ENCODE data around the gene CLDND1. TPM values are rescaled to one million over a fixed set of nuclear protein-coding genes. Genes with fewer than 3 reads are reported as not detected.

The CLDND1 gene
- total and polyA plus RNA-seq, 2 experiments from 2014 or later: 59.8 to 92.7 TPM

DNA sequence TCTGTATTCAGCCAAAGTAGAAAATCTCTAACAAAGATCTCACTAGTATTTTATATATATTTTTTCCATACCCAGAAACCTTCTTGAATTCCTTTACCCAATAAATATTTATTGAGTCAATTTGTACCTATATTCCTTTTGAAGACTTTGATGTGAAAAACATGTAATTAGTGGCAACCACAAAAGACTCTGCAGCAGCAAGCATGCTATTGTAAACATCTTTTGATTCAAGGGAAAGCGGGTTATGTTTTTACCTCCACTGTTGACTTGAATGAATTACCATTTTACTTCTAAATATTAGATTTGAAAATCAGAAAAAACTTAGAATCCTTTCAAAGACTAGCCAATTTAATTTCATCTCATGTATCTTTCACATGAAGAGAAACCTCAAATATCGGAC lies 11.5 kb upstream of the CLDND1 start (continued):
- TF ChIP-seq, protein P1, sequence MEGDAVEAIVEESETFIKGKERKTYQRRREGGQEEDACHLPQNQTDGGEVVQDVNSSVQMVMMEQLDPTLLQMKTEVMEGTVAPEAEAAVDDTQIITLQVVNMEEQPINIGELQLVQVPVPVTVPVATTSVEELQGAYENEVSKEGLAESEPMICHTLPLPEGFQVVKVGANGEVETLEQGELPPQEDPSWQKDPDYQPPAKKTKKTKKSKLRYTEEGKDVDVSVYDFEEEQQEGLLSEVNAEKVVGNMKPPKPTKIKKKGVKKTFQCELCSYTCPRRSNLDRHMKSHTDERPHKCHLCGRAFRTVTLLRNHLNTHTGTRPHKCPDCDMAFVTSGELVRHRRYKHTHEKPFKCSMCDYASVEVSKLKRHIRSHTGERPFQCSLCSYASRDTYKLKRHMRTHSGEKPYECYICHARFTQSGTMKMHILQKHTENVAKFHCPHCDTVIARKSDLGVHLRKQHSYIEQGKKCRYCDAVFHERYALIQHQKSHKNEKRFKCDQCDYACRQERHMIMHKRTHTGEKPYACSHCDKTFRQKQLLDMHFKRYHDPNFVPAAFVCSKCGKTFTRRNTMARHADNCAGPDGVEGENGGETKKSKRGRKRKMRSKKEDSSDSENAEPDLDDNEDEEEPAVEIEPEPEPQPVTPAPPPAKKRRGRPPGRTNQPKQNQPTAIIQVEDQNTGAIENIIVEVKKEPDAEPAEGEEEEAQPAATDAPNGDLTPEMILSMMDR (conservative IDR thresholded peaks at IDR 0.05; ENCODE audit: low read depth in 2 of 2): no peak

DNA sequence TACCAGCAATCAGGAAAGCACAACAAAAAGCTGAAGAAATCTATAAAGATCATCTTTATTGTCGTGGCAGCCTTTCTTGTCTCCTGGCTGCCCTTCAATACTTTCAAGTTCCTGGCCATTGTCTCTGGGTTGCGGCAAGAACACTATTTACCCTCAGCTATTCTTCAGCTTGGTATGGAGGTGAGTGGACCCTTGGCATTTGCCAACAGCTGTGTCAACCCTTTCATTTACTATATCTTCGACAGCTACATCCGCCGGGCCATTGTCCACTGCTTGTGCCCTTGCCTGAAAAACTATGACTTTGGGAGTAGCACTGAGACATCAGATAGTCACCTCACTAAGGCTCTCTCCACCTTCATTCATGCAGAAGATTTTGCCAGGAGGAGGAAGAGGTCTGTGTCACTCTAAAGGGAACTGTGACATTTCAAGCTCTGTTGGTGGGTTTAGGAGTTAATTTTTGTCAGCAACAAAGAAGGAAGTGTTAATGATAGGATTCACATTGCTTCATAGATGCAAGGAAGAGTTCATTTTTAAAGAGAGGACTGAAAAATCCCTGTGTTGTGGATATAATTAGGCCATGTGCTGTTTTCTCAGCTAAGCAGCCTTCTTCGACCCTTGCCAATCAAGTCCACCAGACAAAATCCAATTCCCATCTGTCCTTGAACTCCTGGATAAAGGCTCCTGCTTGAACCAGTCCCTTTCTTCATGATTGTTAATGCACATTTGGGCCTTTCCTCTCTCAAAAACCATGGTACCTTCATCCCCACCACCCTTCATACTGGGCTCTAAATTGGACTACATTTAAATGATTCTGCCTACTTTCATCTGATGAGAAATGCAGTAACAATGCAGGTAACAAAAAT lies 10.2 kb upstream of the CLDND1 start:
- peak overlapping the region; percentile 52; the same call in 1 of the 2 replicates for H2AFZ ChIP-seq
- H4K20me1 ChIP-seq (replicated peaks; ENCODE audit: insufficient read depth): no peaks in the 10 kb centered on the region
- H3K4me2 ChIP-seq: no peak overlapping the region
- no peaks in the 10 kb centered on the region for H3K36me3 Mint-ChIP-seq (ENCODE audit: low read depth)
- H3K27ac Mint-ChIP-seq: no peak overlapping the region
- no peak overlapping the region for H3K27ac ChIP-seq (ENCODE audit: low read depth)
- H3K4me1 Mint-ChIP-seq: peaks cover 3% of the 10 kb centered on the region; the same call in 2 of the 3 replicates
- H3K4me3 Mint-ChIP-seq: no peak overlapping the region
- no peaks in the 10 kb centered on the region for H3K27me3 ChIP-seq (ENCODE audit: insufficient read depth)
- no peaks in the 10 kb centered on the region for H3K9me2 ChIP-seq (ENCODE audit: insufficient read depth)
- H3K79me2 ChIP-seq (replicated peaks; ENCODE audit: insufficient read depth): no peaks in the 10 kb centered on the region
- DNase-seq (ENCODE audit: low spot score) (no peak), ATAC-seq (no peak)
- H3F3A ChIP-seq (replicated peaks; ENCODE audit: low read depth): no peaks in the 10 kb centered on the region
- H3K9me3 Mint-ChIP-seq: no peaks in the 10 kb centered on the region
- H3K27me3 Mint-ChIP-seq (ENCODE audit: insufficient read depth, low read depth, poor library complexity): peaks cover 2% of the 10 kb centered on the region
- no peak overlapping the region for H3K4me3 ChIP-seq
- no peaks in the 10 kb centered on the region for H3K4me1 ChIP-seq (ENCODE audit: insufficient read depth)
- H3K36me3 ChIP-seq (ENCODE audit: insufficient read depth): no peaks in the 10 kb centered on the region
- TF ChIP-seq, protein P2, sequence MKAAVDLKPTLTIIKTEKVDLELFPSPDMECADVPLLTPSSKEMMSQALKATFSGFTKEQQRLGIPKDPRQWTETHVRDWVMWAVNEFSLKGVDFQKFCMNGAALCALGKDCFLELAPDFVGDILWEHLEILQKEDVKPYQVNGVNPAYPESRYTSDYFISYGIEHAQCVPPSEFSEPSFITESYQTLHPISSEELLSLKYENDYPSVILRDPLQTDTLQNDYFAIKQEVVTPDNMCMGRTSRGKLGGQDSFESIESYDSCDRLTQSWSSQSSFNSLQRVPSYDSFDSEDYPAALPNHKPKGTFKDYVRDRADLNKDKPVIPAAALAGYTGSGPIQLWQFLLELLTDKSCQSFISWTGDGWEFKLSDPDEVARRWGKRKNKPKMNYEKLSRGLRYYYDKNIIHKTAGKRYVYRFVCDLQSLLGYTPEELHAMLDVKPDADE (IDR thresholded peaks at IDR 0.05): no peak
- TF ChIP-seq NANOG (IDR thresholded peaks at IDR 0.05; ENCODE audit: borderline replicate concordance) (no peak), POLR2AphosphoS5 (IDR thresholded peaks at IDR 0.05; ENCODE audit: low read depth) (no peak), JUNB (IDR thresholded peaks at IDR 0.05; ENCODE audit: unreplicated experiment) (no peak), EZH2 (IDR thresholded peaks at IDR 0.05; ENCODE audit: low read depth, unreplicated experiment) (no peak), STAT1 (IDR thresholded peaks at IDR 0.05; ENCODE audit: unreplicated experiment) (no peak), EZH2phosphoT487 (IDR thresholded peaks at IDR 0.05; ENCODE audit: unreplicated experiment) (no peak), ZNF331 (CRISPR knock-in tag; IDR thresholded peaks at IDR 0.05; ENCODE audit: low read depth) (no peak), ZNF114 (CRISPR knock-in tag; IDR thresholded peaks at IDR 0.05) (no peak)
- TF ChIP-seq, protein P3, sequence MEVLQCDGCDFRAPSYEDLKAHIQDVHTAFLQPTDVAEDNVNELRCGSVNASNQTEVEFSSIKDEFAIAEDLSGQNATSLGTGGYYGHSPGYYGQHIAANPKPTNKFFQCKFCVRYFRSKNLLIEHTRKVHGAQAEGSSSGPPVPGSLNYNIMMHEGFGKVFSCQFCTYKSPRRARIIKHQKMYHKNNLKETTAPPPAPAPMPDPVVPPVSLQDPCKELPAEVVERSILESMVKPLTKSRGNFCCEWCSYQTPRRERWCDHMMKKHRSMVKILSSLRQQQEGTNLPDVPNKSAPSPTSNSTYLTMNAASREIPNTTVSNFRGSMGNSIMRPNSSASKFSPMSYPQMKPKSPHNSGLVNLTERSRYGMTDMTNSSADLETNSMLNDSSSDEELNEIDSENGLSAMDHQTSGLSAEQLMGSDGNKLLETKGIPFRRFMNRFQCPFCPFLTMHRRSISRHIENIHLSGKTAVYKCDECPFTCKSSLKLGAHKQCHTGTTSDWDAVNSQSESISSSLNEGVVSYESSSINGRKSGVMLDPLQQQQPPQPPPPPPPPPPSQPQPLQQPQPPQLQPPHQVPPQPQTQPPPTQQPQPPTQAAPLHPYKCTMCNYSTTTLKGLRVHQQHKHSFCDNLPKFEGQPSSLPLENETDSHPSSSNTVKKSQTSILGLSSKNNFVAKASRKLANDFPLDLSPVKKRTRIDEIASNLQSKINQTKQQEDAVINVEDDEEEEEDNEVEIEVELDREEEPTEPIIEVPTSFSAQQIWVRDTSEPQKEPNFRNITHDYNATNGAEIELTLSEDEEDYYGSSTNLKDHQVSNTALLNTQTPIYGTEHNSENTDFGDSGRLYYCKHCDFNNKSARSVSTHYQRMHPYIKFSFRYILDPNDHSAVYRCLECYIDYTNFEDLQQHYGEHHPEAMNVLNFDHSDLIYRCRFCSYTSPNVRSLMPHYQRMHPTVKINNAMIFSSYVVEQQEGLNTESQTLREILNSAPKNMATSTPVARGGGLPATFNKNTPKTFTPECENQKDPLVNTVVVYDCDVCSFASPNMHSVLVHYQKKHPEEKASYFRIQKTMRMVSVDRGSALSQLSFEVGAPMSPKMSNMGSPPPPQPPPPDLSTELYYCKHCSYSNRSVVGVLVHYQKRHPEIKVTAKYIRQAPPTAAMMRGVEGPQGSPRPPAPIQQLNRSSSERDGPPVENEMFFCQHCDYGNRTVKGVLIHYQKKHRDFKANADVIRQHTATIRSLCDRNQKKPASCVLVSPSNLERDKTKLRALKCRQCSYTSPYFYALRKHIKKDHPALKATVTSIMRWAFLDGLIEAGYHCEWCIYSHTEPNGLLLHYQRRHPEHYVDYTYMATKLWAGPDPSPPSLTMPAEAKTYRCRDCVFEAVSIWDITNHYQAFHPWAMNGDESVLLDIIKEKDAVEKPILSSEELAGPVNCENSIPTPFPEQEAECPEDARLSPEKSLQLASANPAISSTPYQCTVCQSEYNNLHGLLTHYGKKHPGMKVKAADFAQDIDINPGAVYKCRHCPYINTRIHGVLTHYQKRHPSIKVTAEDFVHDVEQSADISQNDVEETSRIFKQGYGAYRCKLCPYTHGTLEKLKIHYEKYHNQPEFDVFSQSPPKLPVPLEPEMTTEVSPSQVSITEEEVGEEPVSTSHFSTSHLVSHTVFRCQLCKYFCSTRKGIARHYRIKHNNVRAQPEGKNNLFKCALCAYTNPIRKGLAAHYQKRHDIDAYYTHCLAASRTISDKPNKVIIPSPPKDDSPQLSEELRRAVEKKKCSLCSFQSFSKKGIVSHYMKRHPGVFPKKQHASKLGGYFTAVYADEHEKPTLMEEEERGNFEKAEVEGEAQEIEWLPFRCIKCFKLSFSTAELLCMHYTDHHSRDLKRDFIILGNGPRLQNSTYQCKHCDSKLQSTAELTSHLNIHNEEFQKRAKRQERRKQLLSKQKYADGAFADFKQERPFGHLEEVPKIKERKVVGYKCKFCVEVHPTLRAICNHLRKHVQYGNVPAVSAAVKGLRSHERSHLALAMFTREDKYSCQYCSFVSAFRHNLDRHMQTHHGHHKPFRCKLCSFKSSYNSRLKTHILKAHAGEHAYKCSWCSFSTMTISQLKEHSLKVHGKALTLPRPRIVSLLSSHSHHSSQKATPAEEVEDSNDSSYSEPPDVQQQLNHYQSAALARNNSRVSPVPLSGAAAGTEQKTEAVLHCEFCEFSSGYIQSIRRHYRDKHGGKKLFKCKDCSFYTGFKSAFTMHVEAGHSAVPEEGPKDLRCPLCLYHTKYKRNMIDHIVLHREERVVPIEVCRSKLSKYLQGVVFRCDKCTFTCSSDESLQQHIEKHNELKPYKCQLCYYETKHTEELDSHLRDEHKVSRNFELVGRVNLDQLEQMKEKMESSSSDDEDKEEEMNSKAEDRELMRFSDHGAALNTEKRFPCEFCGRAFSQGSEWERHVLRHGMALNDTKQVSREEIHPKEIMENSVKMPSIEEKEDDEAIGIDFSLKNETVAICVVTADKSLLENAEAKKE (CRISPR knock-in tag; IDR thresholded peaks at IDR 0.05): no peak
- TF ChIP-seq, protein P1 (conservative IDR thresholded peaks at IDR 0.05; ENCODE audit: low read depth in 2 of 2): no peak

Measured in GM23338 (cell line).